GM21825 (cell line): ENCODE measurements around the gene C14orf119.

Experiments used
- ATAC-seq: cut with Tn5 transposase; IDR thresholded peaks from one replicate; pipeline ENCODE4 v1.9.1; 2021; ENCODE audit warnings: mild to moderate bottlenecking, moderate library complexity; ENCODE audit not compliant: unreplicated experiment

The C14orf119 gene

GRCh38 chr14:23095196-23096108 is at the start of gene C14orf119:
C14orf119 (plus strand) TSS chr14:23095505; CDS start chr14:23097659, 2,154 bp downstream.
- peak; percentile 86 for ATAC-seq

- ATAC-seq: no peak
Observed at GRCh38 chr14:23047034-23047634, 48.2 kb upstream of the C14orf119 start.

GRCh38 chr14:23047751-23048693 is 47.3 kb upstream of the C14orf119 start:
- no peak for ATAC-seq

- ATAC-seq: no peak
Observed at GRCh38 chr14:23049011-23049410, 46.3 kb upstream of the C14orf119 start.

GRCh38 chr14:23051141-23052057 is 43.9 kb upstream of the C14orf119 start:
- no peak for ATAC-seq

GRCh38 chr14:23052182-23052623 is 43.1 kb upstream of the C14orf119 start:
- no peak for ATAC-seq

GRCh38 chr14:23052671-23053070 is 42.6 kb upstream of the C14orf119 start:
- ATAC-seq: no peak

- ATAC-seq: no peak
Observed at GRCh38 chr14:23053426-23053825, 41.9 kb upstream of the C14orf119 start.

GRCh38 chr14:23054000-23054811 is 41.1 kb upstream of the C14orf119 start:
- ATAC-seq: no peak

GRCh38 chr14:23055147-23055550 is 40.2 kb upstream of the C14orf119 start:
- no peak for ATAC-seq

GRCh38 chr14:23055621-23056144 is 39.6 kb upstream of the C14orf119 start:
- ATAC-seq: no peak

GRCh38 chr14:23056145-23056955 is 39.0 kb upstream of the C14orf119 start:
- peak; percentile 51 for ATAC-seq

GRCh38 chr14:23056956-23057756 is 38.1 kb upstream of the C14orf119 start, which contains the start of gene CDH24:
CDH24 (minus strand) TSS chr14:23057520; CDS start chr14:23055733, 1,787 bp downstream.
- peak; percentile 54 for ATAC-seq

GRCh38 chr14:23057757-23058653 is 37.3 kb upstream of the C14orf119 start:
- ATAC-seq: no peak

GRCh38 chr14:23058654-23059504 is 36.4 kb upstream of the C14orf119 start:
- ATAC-seq: no peak
